K562 (cell line): ENCODE results near the gene ERGIC1. TPM values are rescaled to one million over a fixed set of nuclear protein-coding genes. Genes with fewer than 3 reads are reported as not detected.

ENCODE experiments used
- BRF1 ChIP-seq: IDR thresholded peaks from 3 replicates; pipeline ENCODE4 v1.6.1; 2011; ENCODE audit warnings: borderline replicate concordance, mild to moderate bottlenecking; ENCODE audit not compliant: insufficient read length; ENCODE audit errors: extremely low read depth
- ELF1 ChIP-seq: fragments of 200-800 bp; sonication (Bioruptor generic); IDR thresholded peaks from 2 replicates; pipeline ENCODE4 v1.6.1; 2016; ENCODE audit warnings: missing genetic modification characterization, missing compliant biosample characterization
- FOXJ3 ChIP-seq: sonication (generic); formaldehyde crosslinking; IDR thresholded peaks from 2 replicates; pipeline ENCODE4 v1.4.0; 2020; ENCODE audit warnings: mild to moderate bottlenecking, missing genetic modification reagents
- KAT8 ChIP-seq: fragments of 450-650 bp; IDR thresholded peaks from 2 replicates; pipeline ENCODE4 v1.6.1; 2016; ENCODE audit warnings: low read depth, mild to moderate bottlenecking
- MAZ ChIP-seq, 2 experiments: fragments of 450-650 bp in 1 of 2; sonication (generic) in 1 of 2; formaldehyde crosslinking; IDR thresholded peaks in 1 of 2; conservative IDR thresholded peaks in 1 of 2; 2 replicates each; pipeline versions ENCODE4 v1.4.0 to v1.5.0; 2020; ENCODE audit warnings: mild to moderate bottlenecking in 1 of 2, missing genetic modification reagents in 1 of 2
- NCOA4 ChIP-seq: fragments of 450-650 bp; IDR thresholded peaks from 2 replicates; pipeline ENCODE4 v1.6.1; 2018; ENCODE audit warnings: mild to moderate bottlenecking; ENCODE audit not compliant: partially characterized antibody
- NR2C2 ChIP-seq, 2 experiments: fragments of 200-800 bp in 1 of 2; sonication (Bioruptor generic) in 1 of 2; sonication (generic) in 1 of 2; formaldehyde crosslinking in 1 of 2; IDR thresholded peaks; 2 replicates each; pipeline versions ENCODE4 v1.6.1 to v1.8.0; 2016 to 2022; ENCODE audit warnings: mild to moderate bottlenecking in 1 of 2, missing compliant biosample characterization in 1 of 2, missing genetic modification characterization in 1 of 2, missing genetic modification reagents in 1 of 2
- PHF21A ChIP-seq: fragments of 450-650 bp; IDR thresholded peaks from 2 replicates; pipeline ENCODE4 v1.6.1; 2017; ENCODE audit warnings: low read depth, borderline replicate concordance
- POLR2H ChIP-seq: IDR thresholded peaks from 2 replicates; pipeline ENCODE4 v1.6.1; 2016; ENCODE audit warnings: missing genetic modification characterization, low read depth, mild to moderate bottlenecking, control low read depth, missing compliant biosample characterization, moderate library complexity
- ZNF232 ChIP-seq: sonication (generic); formaldehyde crosslinking; IDR thresholded peaks from 2 replicates; pipeline ENCODE4 v1.8.0; 2022; ENCODE audit warnings: mild to moderate bottlenecking, missing genetic modification reagents
- ZNF282 ChIP-seq: sonication (generic); formaldehyde crosslinking; IDR thresholded peaks from 2 replicates; pipeline ENCODE4 v1.8.1; 2023; ENCODE audit warnings: missing genetic modification reagents
- ZNF354B ChIP-seq: fragments of 250-450 bp; sonication (Bioruptor Pico); IDR thresholded peaks from 2 replicates; pipeline ENCODE4 v1.4.0; 2020
- ZNF436 ChIP-seq: fragments of 250-450, 450-650 bp; sonication (Bioruptor Pico); formaldehyde crosslinking; IDR thresholded peaks from 2 replicates; pipeline ENCODE4 v1.7.0; 2020; ENCODE audit warnings: mild to moderate bottlenecking
- ZNF696 ChIP-seq: fragments of 250-450 bp; sonication (Bioruptor Pico); conservative IDR thresholded peaks from 2 replicates; pipeline ENCODE4 v1.4.0; 2020; ENCODE audit warnings: mild to moderate bottlenecking, moderate library complexity
- polyA plus RNA-seq, 8 experiments: library from polyadenylated mRNA; depleted of rRNA in 4 of 8; stranded (reverse) in 5 of 8; unstranded in 3 of 8; fragments of >200 nt; fragmentation: Nextera tagmentation in 2 of 8; fragmentation: Illumina TruSeq in 1 of 8; extraction: Ambion mirVana in 2 of 8; extraction: Trizol in 1 of 8; gene quantifications; 2 replicates each; pipeline versions ENCODE4 v1.2.1 to v1.2.3, GENCODE V29; 2011 to 2014; ENCODE audit warnings: inconsistent platforms in 1 of 8, missing spikeins in 1 of 8
- total RNA-seq, 7 experiments: library from RNA; depleted of rRNA in 6 of 7; stranded (reverse); fragments of >200 nt in 6 of 7; fragmentation: Illumina TruSeq in 2 of 7; extraction: Trizol in 2 of 7; gene quantifications; 2 replicates each; pipeline versions ENCODE4 v1.2.1 to v1.2.3, GENCODE V29; 2011 to 2021; ENCODE audit warnings: low replicate concordance in 1 of 7
- TF ChIP-seq, protein P1 (sequence below): fragments of 450-650 bp; formaldehyde crosslinking; IDR thresholded peaks from 2 replicates; pipeline ENCODE4 v1.4.0; 2020; ENCODE audit warnings: mild to moderate bottlenecking, mixed read lengths
- TF ChIP-seq, protein P2 (sequence below): sonication (generic); formaldehyde crosslinking; IDR thresholded peaks from 2 replicates; pipeline ENCODE4 v1.9.0; 2022; ENCODE audit warnings: mild to moderate bottlenecking, missing genetic modification reagents
- TF ChIP-seq, protein P3 (sequence below): sonication (generic); formaldehyde crosslinking; IDR thresholded peaks from 2 replicates; pipeline ENCODE4 v1.8.0; 2023; ENCODE audit warnings: missing genetic modification reagents, mild to moderate bottlenecking, borderline replicate concordance

The ERGIC1 gene
- total and polyA plus RNA-seq, 9 of the 15 experiments (the other 6 are each of a cell fraction or from before 2014, with no cell fraction given) = 5.5 to 68.4 (median 36.4) TPM

DNA sequence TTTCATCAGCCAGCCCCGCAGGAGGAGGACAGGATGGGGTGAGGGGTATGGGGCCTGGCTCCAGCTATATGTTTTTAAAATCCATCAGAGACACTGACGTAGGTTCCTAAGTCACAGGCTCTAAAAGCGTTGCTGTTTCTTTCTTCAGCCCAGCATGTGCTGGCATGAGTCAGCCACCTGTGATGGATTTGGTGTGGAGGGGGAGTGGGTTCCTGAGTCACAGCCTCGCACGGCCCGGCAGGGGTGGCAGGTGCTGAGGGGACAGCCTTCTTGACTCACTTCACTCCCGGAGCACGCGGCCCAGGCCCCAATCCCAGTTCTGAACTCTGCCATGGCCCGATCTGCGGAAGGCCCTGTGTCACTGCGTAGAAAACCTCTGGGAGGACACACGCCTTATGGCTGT, 86.4 kb downstream of the ERGIC1 start (continued):
- TF ChIP-seq ZNF354B (CRISPR knock-in tag) (no peak), FOXJ3 (CRISPR knock-in tag) (no peak), PHF21A (no peak), ZNF232 (no peak), NR2C2 (CRISPR knock-in tag; IDR thresholded peaks at IDR 0.05) (no peak), NR2C2 (tag; IDR thresholded peaks at IDR 0.05) (no peak), NCOA4 (no peak), ZNF696 (CRISPR knock-in tag) (no peak), BRF1 (no peak), ZNF282 (CRISPR knock-in tag) (no peak), POLR2H (tag) (no peak), MAZ (CRISPR knock-in tag; conservative IDR thresholded peaks at IDR 0.05 in 1 of 2, IDR thresholded peaks at IDR 0.05 in 1 of 2) (no peak), KAT8 (no peak), ZNF436 (CRISPR knock-in tag) (no peak), ELF1 (tag) (no peak)
- TF ChIP-seq, protein P1, sequence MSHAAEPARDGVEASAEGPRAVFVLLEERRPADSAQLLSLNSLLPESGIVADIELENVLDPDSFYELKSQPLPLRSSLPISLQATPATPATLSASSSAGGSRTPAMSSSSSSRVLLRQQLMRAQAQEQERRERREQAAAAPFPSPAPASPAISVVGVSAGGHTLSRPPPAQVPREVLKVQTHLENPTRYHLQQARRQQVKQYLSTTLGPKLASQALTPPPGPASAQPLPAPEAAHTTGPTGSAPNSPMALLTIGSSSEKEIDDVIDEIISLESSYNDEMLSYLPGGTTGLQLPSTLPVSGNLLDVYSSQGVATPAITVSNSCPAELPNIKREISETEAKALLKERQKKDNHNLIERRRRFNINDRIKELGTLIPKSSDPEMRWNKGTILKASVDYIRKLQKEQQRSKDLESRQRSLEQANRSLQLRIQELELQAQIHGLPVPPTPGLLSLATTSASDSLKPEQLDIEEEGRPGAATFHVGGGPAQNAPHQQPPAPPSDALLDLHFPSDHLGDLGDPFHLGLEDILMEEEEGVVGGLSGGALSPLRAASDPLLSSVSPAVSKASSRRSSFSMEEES (CRISPR knock-in tag) = no peak
- TF ChIP-seq, protein P2, sequence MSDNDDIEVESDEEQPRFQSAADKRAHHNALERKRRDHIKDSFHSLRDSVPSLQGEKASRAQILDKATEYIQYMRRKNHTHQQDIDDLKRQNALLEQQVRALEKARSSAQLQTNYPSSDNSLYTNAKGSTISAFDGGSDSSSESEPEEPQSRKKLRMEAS (CRISPR knock-in tag) = peak; percentile 56; the same call in 1 of the 2 replicates
- TF ChIP-seq, protein P3, sequence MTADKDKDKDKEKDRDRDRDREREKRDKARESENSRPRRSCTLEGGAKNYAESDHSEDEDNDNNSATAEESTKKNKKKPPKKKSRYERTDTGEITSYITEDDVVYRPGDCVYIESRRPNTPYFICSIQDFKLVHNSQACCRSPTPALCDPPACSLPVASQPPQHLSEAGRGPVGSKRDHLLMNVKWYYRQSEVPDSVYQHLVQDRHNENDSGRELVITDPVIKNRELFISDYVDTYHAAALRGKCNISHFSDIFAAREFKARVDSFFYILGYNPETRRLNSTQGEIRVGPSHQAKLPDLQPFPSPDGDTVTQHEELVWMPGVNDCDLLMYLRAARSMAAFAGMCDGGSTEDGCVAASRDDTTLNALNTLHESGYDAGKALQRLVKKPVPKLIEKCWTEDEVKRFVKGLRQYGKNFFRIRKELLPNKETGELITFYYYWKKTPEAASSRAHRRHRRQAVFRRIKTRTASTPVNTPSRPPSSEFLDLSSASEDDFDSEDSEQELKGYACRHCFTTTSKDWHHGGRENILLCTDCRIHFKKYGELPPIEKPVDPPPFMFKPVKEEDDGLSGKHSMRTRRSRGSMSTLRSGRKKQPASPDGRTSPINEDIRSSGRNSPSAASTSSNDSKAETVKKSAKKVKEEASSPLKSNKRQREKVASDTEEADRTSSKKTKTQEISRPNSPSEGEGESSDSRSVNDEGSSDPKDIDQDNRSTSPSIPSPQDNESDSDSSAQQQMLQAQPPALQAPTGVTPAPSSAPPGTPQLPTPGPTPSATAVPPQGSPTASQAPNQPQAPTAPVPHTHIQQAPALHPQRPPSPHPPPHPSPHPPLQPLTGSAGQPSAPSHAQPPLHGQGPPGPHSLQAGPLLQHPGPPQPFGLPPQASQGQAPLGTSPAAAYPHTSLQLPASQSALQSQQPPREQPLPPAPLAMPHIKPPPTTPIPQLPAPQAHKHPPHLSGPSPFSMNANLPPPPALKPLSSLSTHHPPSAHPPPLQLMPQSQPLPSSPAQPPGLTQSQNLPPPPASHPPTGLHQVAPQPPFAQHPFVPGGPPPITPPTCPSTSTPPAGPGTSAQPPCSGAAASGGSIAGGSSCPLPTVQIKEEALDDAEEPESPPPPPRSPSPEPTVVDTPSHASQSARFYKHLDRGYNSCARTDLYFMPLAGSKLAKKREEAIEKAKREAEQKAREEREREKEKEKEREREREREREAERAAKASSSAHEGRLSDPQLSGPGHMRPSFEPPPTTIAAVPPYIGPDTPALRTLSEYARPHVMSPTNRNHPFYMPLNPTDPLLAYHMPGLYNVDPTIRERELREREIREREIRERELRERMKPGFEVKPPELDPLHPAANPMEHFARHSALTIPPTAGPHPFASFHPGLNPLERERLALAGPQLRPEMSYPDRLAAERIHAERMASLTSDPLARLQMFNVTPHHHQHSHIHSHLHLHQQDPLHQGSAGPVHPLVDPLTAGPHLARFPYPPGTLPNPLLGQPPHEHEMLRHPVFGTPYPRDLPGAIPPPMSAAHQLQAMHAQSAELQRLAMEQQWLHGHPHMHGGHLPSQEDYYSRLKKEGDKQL = no peak
- TF ChIP-seq, all 486 proteins: peak for 14
